ENCODE data around the gene FAAH2. TPM values are rescaled to one million over a fixed set of nuclear protein-coding genes. Genes with fewer than 3 reads are reported as not detected.
"Not testable (repeated sequence)": the region's sequence is repeated elsewhere in the genome, so short reads cannot be mapped to it uniquely, and the experiment has no call there.

FAAH2 gene
- total RNA-seq, 1 donor from 2014 or later = 3.3 TPM

- DNase-seq (ENCODE audit: low spot score in 2 of 2) (no peak), FAIRE-seq (no peak)
These were observed 92.8 kb downstream of the FAAH2 start for GRCh38 chrX:57379296-57379695.

- DNase-seq (ENCODE audit: low spot score in 2 of 2) = no peak
- FAIRE-seq = no peak
These were observed 93.7 kb downstream of the FAAH2 start for GRCh38 chrX:57380026-57380796.

GRCh38 chrX:57394162-57394561 is 107.7 kb downstream of the FAAH2 start:
- DNase-seq (ENCODE audit: low spot score in 2 of 2); FAIRE-seq: not testable (repeated sequence)

- DNase-seq (ENCODE audit: low spot score in 2 of 2); FAIRE-seq: not testable (repeated sequence)
These were observed 116.7 kb downstream of the FAAH2 start for GRCh38 chrX:57403191-57403590.

GRCh38 chrX:57406149-57406548 is 119.6 kb downstream of the FAAH2 start:
- DNase-seq (ENCODE audit: low spot score in 2 of 2) = no peak
- FAIRE-seq = no peak

- FAIRE-seq (no peak), DNase-seq (ENCODE audit: low spot score in 2 of 2) (no peak)
These were observed 131.3 kb downstream of the FAAH2 start for GRCh38 chrX:57417827-57418226.

- FAIRE-seq (no peak), DNase-seq (ENCODE audit: low spot score in 2 of 2) (no peak)
These were observed 135.8 kb downstream of the FAAH2 start for GRCh38 chrX:57422289-57422688.

GRCh38 chrX:57422790-57423189 is 136.3 kb downstream of the FAAH2 start:
- FAIRE-seq = no peak
- no peak for DNase-seq (ENCODE audit: low spot score in 2 of 2)

GRCh38 chrX:57445076-57445475 is 158.6 kb downstream of the FAAH2 start:
- no peak for FAIRE-seq

GRCh38 chrX:57445832-57446231 is 159.3 kb downstream of the FAAH2 start:
- DNase-seq (ENCODE audit: low spot score in 2 of 2) = no peak
- no peak for FAIRE-seq

More at GRCh38 chrX:57445076-57445475, 158.6 kb downstream of the FAAH2 start:
- no peak for DNase-seq (ENCODE audit: low spot score in 2 of 2)

- no peak for DNase-seq (ENCODE audit: low spot score in 2 of 2)
- FAIRE-seq = no peak
These were observed 161.3 kb downstream of the FAAH2 start for GRCh38 chrX:57447856-57448255.

- FAIRE-seq = no peak
- DNase-seq (ENCODE audit: low spot score in 2 of 2) = no peak
These were observed 165.0 kb downstream of the FAAH2 start for GRCh38 chrX:57451426-57452020.

GRCh38 chrX:57453901-57454300 is 167.4 kb downstream of the FAAH2 start:
- DNase-seq (ENCODE audit: low spot score in 2 of 2) = peak in 1 of 2 donors; percentile 0

GRCh38 chrX:57481514-57481913 is 195.0 kb downstream of the FAAH2 start:
- DNase-seq (ENCODE audit: low spot score in 2 of 2) = no peak
- FAIRE-seq = no peak

More at GRCh38 chrX:57453901-57454300, 167.4 kb downstream of the FAAH2 start:
- no peak for FAIRE-seq

GRCh38 chrX:57516491-57516890 is 230.0 kb downstream of the FAAH2 start:
- DNase-seq (ENCODE audit: low spot score in 2 of 2) (no peak), FAIRE-seq (no peak)

GRCh38 chrX:57519578-57520118 is 233.1 kb downstream of the FAAH2 start:
- no peak for FAIRE-seq
- no peak for DNase-seq (ENCODE audit: low spot score in 2 of 2)

GRCh38 chrX:57528670-57529255 is 242.3 kb downstream of the FAAH2 start:
- no peak for FAIRE-seq
- no peak for DNase-seq (ENCODE audit: low spot score in 2 of 2)

All from frontal cortex (tissue), 4 donors.